Keratinocyte (primary cell): ENCODE results near the gene OLFML2A. TPM values are rescaled to one million over a fixed set of nuclear protein-coding genes. Genes with fewer than 3 reads are reported as not detected.

Experiments used
- DNase-seq: peaks from one replicate; pipeline ENCODE4 v3.0.0-alpha.2; 2011; ENCODE audit warnings: low read depth, missing footprints, low spot score
- FAIRE-seq: peaks from 2 replicates; lab custom pipeline; 2011; peaks lifted over from hg19 to GRCh38; lab: Jason Lieb, UNC
- H2AFZ ChIP-seq: 2 replicates; pipeline ENCODE4 v1.6.0; 2012; ENCODE audit warnings: low read length, control low read depth, inconsistent platforms; ENCODE audit not compliant: control insufficient read depth
- H3K27ac ChIP-seq: 2 replicates; pipeline ENCODE4 v1.5.1; 2011; ENCODE audit warnings: low read length; ENCODE audit not compliant: control insufficient read depth, insufficient read depth
- H3K27me3 ChIP-seq: 3 replicates; pipeline ENCODE4 v1.6.0; 2011; ENCODE audit warnings: low read length; ENCODE audit not compliant: control insufficient read depth, insufficient read depth; ENCODE audit errors: extremely low read depth
- H3K36me3 ChIP-seq, 2 experiments: 2 replicates in 1 of 2; 3 replicates in 1 of 2; pipeline ENCODE4 v1.5.1; 2011; ENCODE audit warnings: low read length in 2 of 2, mild to moderate bottlenecking in 1 of 2; ENCODE audit not compliant: control insufficient read depth in 2 of 2, insufficient read depth in 2 of 2; ENCODE audit errors: extremely low read depth in 1 of 2
- H3K4me1 ChIP-seq: 3 replicates; pipeline ENCODE4 v1.5.1; 2011; ENCODE audit warnings: low read length; ENCODE audit not compliant: control insufficient read depth, insufficient read depth; ENCODE audit errors: extremely low read depth
- H3K4me2 ChIP-seq: 3 replicates; pipeline ENCODE4 v1.6.0; 2011; ENCODE audit warnings: low read depth, low read length; ENCODE audit not compliant: control insufficient read depth, insufficient read depth; ENCODE audit errors: extremely low read depth
- H3K4me3 ChIP-seq, 3 experiments: fragments of 200-600 bp in 1 of 3; sonication (generic) in 1 of 3; 2 replicates in 2 of 3; 3 replicates in 1 of 3; pipeline ENCODE4 v1.5.1; 2011 to 2016; ENCODE audit warnings: low read length in 3 of 3, mild to moderate bottlenecking in 3 of 3, control low read depth in 2 of 3, inconsistent platforms in 1 of 3, low read depth in 1 of 3, mixed read lengths in 1 of 3, mixed run types in 1 of 3, moderate library complexity in 1 of 3; ENCODE audit not compliant: control insufficient read depth in 2 of 3, insufficient read depth in 2 of 3; ENCODE audit errors: extremely low read depth in 1 of 3
- H3K79me2 ChIP-seq: 2 replicates; pipeline ENCODE4 v1.6.0; 2012; ENCODE audit warnings: low read length; ENCODE audit not compliant: control insufficient read depth, insufficient read depth
- H3K9ac ChIP-seq: 3 replicates; pipeline ENCODE4 v1.6.0; 2011; ENCODE audit warnings: low read length; ENCODE audit not compliant: control insufficient read depth, insufficient read depth; ENCODE audit errors: extremely low read depth
- H3K9me1 ChIP-seq: 3 replicates; pipeline ENCODE4 v1.6.0; 2011; ENCODE audit warnings: low read length; ENCODE audit not compliant: control insufficient read depth, insufficient read depth; ENCODE audit errors: extremely low read depth
- H3K9me3 ChIP-seq: 2 replicates; pipeline ENCODE4 v1.5.1; 2012; ENCODE audit warnings: low read depth, low read length; ENCODE audit not compliant: control insufficient read depth
- H4K20me1 ChIP-seq: 3 replicates; pipeline ENCODE4 v1.6.0; 2011; ENCODE audit warnings: low read length; ENCODE audit not compliant: control insufficient read depth, insufficient read depth; ENCODE audit errors: extremely low read depth
- CTCF ChIP-seq, 3 experiments: IDR thresholded peaks in 1 of 3; conservative IDR thresholded peaks in 1 of 3; optimal IDR thresholded peaks in 1 of 3; 2 replicates in 2 of 3; 3 replicates in 1 of 3; pipeline versions ENCODE3 to v1.5.1; 2011; ENCODE audit warnings: low read length in 3 of 3, mild to moderate bottlenecking in 3 of 3, moderate library complexity in 2 of 3, control low read depth in 1 of 3, inconsistent platforms in 1 of 3; ENCODE audit not compliant: insufficient read depth in 2 of 3; ENCODE audit errors: extremely low read depth in 1 of 3
- EZH2 ChIP-seq: IDR thresholded peaks from one replicate; pipeline ENCODE4 v1.6.1; 2012; ENCODE audit warnings: inconsistent platforms, mild to moderate bottlenecking, low read length, moderate library complexity
- dilution Hi-C: fragments of 300-500 bp; cut with MboI; formaldehyde crosslinking; loops from one replicate; pipeline ENCODE4 v1.7.0; 2020; ENCODE audit warnings: low sequenced_read_pairs; ENCODE audit not compliant: extremely low pct_ligation_motif_present
- polyA plus RNA-seq, 5 experiments: library from polyadenylated mRNA; depleted of rRNA in 3 of 5; stranded (reverse) in 3 of 5; stranded (forward) in 1 of 5; unstranded in 1 of 5; fragments of >200 nt; gene quantifications; 1 replicate in 1 of 5; 2 replicates in 3 of 5; 3 replicates in 1 of 5; pipeline versions ENCODE4 v1.2.1 to v1.2.3, GENCODE V29; 2011 to 2012; ENCODE audit warnings: missing spikeins in 2 of 5, low read depth in 1 of 5, low replicate concordance in 1 of 5

OLFML2A gene
- polyA plus RNA-seq, 1 donor (not counting 4 experiments of a cell fraction or from before 2014, with no cell fraction given), result 1.1 TPM

- Histone ChIP-seq H3K9me1 (no peaks in the 10 kb centered on the region), H3K4me2 (no peak overlapping the region), H4K20me1 (no peaks in the 10 kb centered on the region), H3K36me3 (no peaks in the 10 kb centered on the region), H3K4me3 (no peak overlapping the region), H3K9me3 (no peaks in the 10 kb centered on the region), H3K9ac (no peak overlapping the region), H2AFZ (no peak overlapping the region), H3K79me2 (no peaks in the 10 kb centered on the region), H3K27ac (no peak overlapping the region), H3K27me3 (no peaks in the 10 kb centered on the region), H3K4me1 (peaks cover 2% of the 10 kb centered on the region)
- no peak for DNase-seq
- dilution Hi-C loops, result no loop called here
- no peak for FAIRE-seq
- no peak for TF ChIP-seq EZH2
- peak; percentile 42 to 60 (median 51) for TF ChIP-seq CTCF (optimal IDR thresholded peaks at IDR 0.05 in 1 of 3, IDR thresholded peaks at IDR 0.05 in 1 of 3, conservative IDR thresholded peaks at IDR 0.05 in 1 of 3; ENCODE audit: extremely low read depth in 1 of 3, insufficient read depth in 2 of 3, low read length in 3 of 3)
Measured at GRCh38 chr9:124840300-124840833, 63.4 kb downstream of the OLFML2A start.

- Histone ChIP-seq H3K4me1 (no peaks in the 10 kb centered on the region), H3K9ac (no peak overlapping the region), H3K4me2 (no peak overlapping the region), H3K9me3 (no peaks in the 10 kb centered on the region), H3K27me3 (no peaks in the 10 kb centered on the region), H3K4me3 (no peak overlapping the region), H4K20me1 (no peaks in the 10 kb centered on the region), H3K36me3 (no peaks in the 10 kb centered on the region), H2AFZ (no peak overlapping the region), H3K9me1 (no peaks in the 10 kb centered on the region), H3K27ac (no peak overlapping the region), H3K79me2 (no peaks in the 10 kb centered on the region)
- no peak for DNase-seq
- TF ChIP-seq CTCF (optimal IDR thresholded peaks at IDR 0.05 in 1 of 3, IDR thresholded peaks at IDR 0.05 in 1 of 3, conservative IDR thresholded peaks at IDR 0.05 in 1 of 3; ENCODE audit: extremely low read depth in 1 of 3, insufficient read depth in 2 of 3, low read length in 3 of 3), result no peak
- no peak for TF ChIP-seq EZH2
- FAIRE-seq, result no peak
- dilution Hi-C loops, result no loop called here
Measured at GRCh38 chr9:124841075-124841821, 64.3 kb downstream of the OLFML2A start.
